Tibial nerve (tissue), 4 donors: ENCODE measurements around the gene YWHAQ. TPM values are rescaled to one million over a fixed set of nuclear protein-coding genes. Genes with fewer than 3 reads are reported as not detected.
"Not testable (repeated sequence)": the region's sequence is repeated elsewhere in the genome, so short reads cannot be mapped to it uniquely, and the experiment has no call there.

Experiments
- DNase-seq, 2 donors: peaks; one replicate each; pipeline ENCODE4 v3.0.0-alpha.2; 2019; ENCODE audit warnings: low spot score in 2 of 2
- H3K27ac ChIP-seq, 4 donors: fragments of 200-600 bp; sonication (generic) in 3 of 4; one replicate each; pipeline ENCODE4 v1.5.1; 2017 to 2019; ENCODE audit warnings: mild to moderate bottlenecking in 1 of 4
- H3K27me3 ChIP-seq, 2 donors: fragments of 200-600 bp; sonication (generic) in 1 of 2; one replicate each; pipeline versions ENCODE4 v1.5.1 to v1.6.0; 2017 to 2019
- H3K36me3 ChIP-seq, 3 donors: fragments of 200-600 bp; sonication (generic); one replicate each; pipeline ENCODE4 v1.5.1; 2018 to 2019
- H3K4me1 ChIP-seq, 4 donors: fragments of 200-600 bp; sonication (generic) in 3 of 4; one replicate each; pipeline ENCODE4 v1.5.1; 2017 to 2019
- H3K4me3 ChIP-seq, 4 donors: fragments of 200-600 bp; sonication (generic) in 3 of 4; one replicate each; pipeline ENCODE4 v1.5.1; 2017 to 2019; ENCODE audit warnings: mild to moderate bottlenecking in 1 of 4, moderate library complexity in 1 of 4
- H3K9me3 ChIP-seq, 4 donors: fragments of 200-600 bp; sonication (generic) in 3 of 4; one replicate each; pipeline ENCODE4 v1.5.1; 2017 to 2019
- EP300 ChIP-seq, 2 donors: sonication (generic); formaldehyde crosslinking; IDR thresholded peaks; one replicate each; pipeline ENCODE4 v1.6.1; 2017; ENCODE audit warnings: antibody characterized with exemption in 2 of 2, mild to moderate bottlenecking in 1 of 2
- POLR2A ChIP-seq, 2 donors: fragments of 450-650 bp; IDR thresholded peaks; one replicate each; pipeline ENCODE4 v1.6.1; 2017; ENCODE audit warnings: antibody characterized with exemption in 2 of 2, mild to moderate bottlenecking in 2 of 2, moderate library complexity in 2 of 2
- WGBS, 2 donors: methylation state at CpG; one replicate each; pipeline ENCODE4 v1.1.5; 2018; 5-methylcytosine and 5-hydroxymethylcytosine counted together
- total RNA-seq, 4 donors: library from RNA; depleted of rRNA; stranded (reverse); fragments of >200 nt; gene quantifications; one replicate each; pipeline ENCODE4 v1.1.0, GENCODE V29; 2016
- TF ChIP-seq, protein P1 (sequence below), 5 experiments: fragments of 200-600 bp in 3 of 5; fragments of 450-650 bp in 2 of 5; sonication (generic) in 3 of 5; IDR thresholded peaks; one replicate each; pipeline ENCODE4 v1.5.1; 2016 to 2019; ENCODE audit warnings: antibody characterized with exemption in 5 of 5, mild to moderate bottlenecking in 3 of 5, moderate library complexity in 2 of 5

YWHAQ gene
- total RNA-seq, 4 donors from 2014 or later = 166 to 213 (median 185) TPM

GRCh38 chr2:9555297-9556120 lies 75.3 kb downstream of the YWHAQ start, which contains the start of gene ADAM17:
TSS of gene ADAM17 (minus strand) at chr2:9555830. CDS start at chr2:9555605, 225 bp downstream.
- TF ChIP-seq POLR2A (IDR thresholded peaks at IDR 0.05) (peak; percentile 87 to 92), EP300 (IDR thresholded peaks at IDR 0.05) (peak; percentile 39 to 97)
- TF ChIP-seq, protein P1, sequence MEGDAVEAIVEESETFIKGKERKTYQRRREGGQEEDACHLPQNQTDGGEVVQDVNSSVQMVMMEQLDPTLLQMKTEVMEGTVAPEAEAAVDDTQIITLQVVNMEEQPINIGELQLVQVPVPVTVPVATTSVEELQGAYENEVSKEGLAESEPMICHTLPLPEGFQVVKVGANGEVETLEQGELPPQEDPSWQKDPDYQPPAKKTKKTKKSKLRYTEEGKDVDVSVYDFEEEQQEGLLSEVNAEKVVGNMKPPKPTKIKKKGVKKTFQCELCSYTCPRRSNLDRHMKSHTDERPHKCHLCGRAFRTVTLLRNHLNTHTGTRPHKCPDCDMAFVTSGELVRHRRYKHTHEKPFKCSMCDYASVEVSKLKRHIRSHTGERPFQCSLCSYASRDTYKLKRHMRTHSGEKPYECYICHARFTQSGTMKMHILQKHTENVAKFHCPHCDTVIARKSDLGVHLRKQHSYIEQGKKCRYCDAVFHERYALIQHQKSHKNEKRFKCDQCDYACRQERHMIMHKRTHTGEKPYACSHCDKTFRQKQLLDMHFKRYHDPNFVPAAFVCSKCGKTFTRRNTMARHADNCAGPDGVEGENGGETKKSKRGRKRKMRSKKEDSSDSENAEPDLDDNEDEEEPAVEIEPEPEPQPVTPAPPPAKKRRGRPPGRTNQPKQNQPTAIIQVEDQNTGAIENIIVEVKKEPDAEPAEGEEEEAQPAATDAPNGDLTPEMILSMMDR (IDR thresholded peaks at IDR 0.05) = peak in 4 of 5 experiments; percentile 50 to 93 (median 67)
- H3K4me3 ChIP-seq = peak within 1 kb of the TSS; percentile 70 to 97 (median 79)
- 0% methylated on average over 42 to 46 of the region's 73 CpGs for WGBS, 2 donors
- H3K27me3 ChIP-seq = no peaks in the 10 kb centered on the region
- peaks cover 0 to 3% (median 0%) of the 10 kb centered on the region in 3 donors for H3K36me3 ChIP-seq
- peaks cover 3 to 65% (median 37%) of the 10 kb centered on the region in 4 donors for H3K4me1 ChIP-seq
- peak; percentile 90 to 95 for DNase-seq
- H3K9me3 ChIP-seq = no peaks in the 10 kb centered on the region
- H3K27ac ChIP-seq = peak within 1 kb of the TSS; percentile 93 to 99 (median 96)

- 0% methylated on average over 9 of the region's 9 CpGs for WGBS, 2 donors
- no peaks in the 10 kb centered on the region for H3K9me3 ChIP-seq
- peak in 1 of 2 donors; percentile 61 for DNase-seq
- peaks cover 0 to 3% (median 0%) of the 10 kb centered on the region in 3 donors for H3K36me3 ChIP-seq
- TF ChIP-seq EP300 (IDR thresholded peaks at IDR 0.05) = no peak
- TF ChIP-seq, protein P1 (IDR thresholded peaks at IDR 0.05) = no peak
- no peak for TF ChIP-seq POLR2A (IDR thresholded peaks at IDR 0.05)
- peak overlapping the region; percentile 93 to 99 (median 96) for H3K27ac ChIP-seq
- peak overlapping the region; percentile 70 to 97 (median 79) for H3K4me3 ChIP-seq
- peaks cover 3 to 71% (median 38%) of the 10 kb centered on the region in 4 donors for H3K4me1 ChIP-seq
- H3K27me3 ChIP-seq = no peaks in the 10 kb centered on the region
These were observed 75.9 kb downstream of the YWHAQ start for GRCh38 chr2:9554921-9555296.

DNA sequence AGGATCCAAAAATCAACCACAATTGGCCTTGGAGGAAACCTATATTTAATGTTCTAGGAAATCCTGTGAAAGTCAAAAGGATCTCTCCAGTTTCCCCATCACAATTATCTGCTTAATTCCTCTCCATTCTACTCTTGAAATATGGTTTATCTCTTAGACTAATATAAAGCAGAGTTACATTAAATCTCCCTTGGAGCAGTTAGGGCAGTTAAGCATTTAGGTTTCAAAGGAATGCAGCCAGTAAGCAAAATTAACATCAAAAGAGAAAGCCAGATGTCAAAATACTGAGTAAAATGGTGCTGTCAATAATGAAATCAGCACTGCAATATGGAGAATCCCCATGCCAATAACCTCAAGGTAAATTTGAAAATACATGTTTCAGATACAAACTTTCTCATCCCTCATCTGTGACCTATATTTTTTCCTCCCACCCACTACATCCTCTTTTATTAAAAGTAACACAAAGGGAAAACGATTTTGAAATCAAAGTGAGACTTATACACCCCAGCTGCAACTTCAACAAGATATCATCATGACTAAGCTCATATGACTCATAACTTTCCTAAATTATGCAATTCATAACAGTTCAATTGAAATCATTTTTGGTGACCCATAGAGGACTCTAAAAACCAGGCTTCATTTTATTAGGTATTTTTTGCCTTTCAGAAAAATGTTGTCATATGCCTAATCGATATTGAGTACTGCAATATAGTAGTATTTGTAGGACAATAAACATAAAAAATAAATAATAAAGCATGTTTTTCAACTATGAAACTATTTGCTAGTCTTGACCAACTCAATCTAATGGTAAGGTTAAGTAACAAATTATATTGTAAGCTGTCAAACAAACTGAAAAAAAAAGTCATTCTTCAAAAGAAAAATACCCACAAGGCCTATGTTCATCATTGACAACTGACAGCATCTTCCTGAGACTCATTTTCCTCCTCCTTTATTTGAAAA lies 78.3 kb downstream of the YWHAQ start:
- DNase-seq = no peak
- WGBS, 2 donors = 12 to 20% methylated on average over 2 of the region's 2 CpGs
- TF ChIP-seq, protein P1 (IDR thresholded peaks at IDR 0.05) = no peak
- TF ChIP-seq POLR2A (IDR thresholded peaks at IDR 0.05) (no peak), EP300 (IDR thresholded peaks at IDR 0.05) (peak; percentile 63 to 86)
- Histone ChIP-seq H3K4me3 (no peak overlapping the region), H3K27me3 (no peaks in the 10 kb centered on the region), H3K9me3 (no peaks in the 10 kb centered on the region), H3K4me1 (peaks cover 3 to 76% (median 54%) of the 10 kb centered on the region in 4 donors), H3K36me3 (no peaks in the 10 kb centered on the region), H3K27ac (peak overlapping the region; percentile 29 to 99 (median 78))

DNA sequence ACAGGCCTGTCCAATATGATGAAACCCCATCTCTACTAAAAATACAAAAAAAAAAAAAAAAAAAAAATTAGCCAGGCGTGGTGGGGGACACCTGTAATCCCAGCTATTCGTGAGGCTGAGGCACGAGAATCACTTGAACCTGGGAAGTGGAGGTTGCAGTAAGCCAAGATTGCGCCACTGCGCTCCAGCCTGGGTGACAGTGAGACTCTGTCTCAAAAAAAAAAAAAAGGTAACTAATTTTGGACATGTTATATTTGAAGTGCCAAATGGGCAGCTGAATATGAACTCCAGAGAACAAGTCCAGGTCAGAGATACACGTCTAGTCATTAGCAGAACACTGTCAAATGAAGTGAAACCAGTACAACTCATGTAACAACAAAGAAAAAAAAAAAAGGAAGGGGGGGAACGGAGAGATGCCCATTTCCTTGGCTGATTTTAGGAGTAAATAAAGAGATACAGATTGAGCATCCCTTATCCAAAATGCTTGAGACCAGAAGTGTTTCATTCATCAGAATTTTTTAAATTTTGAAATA lies 79.9 kb downstream of the YWHAQ start:
- not testable (repeated sequence) for H3K27me3 ChIP-seq, H3K9me3 ChIP-seq, H3K4me3 ChIP-seq, DNase-seq, H3K36me3 ChIP-seq
- Histone ChIP-seq H3K27ac (peak overlapping the region in 3 of 4 donors; percentile 59 to 99 (median 98)), H3K4me1 (peaks cover 3 to 78% (median 63%) of the 10 kb centered on the region in 4 donors)
- 81 to 83% methylated on average over 7 of the region's 7 CpGs for WGBS, 2 donors

DNA sequence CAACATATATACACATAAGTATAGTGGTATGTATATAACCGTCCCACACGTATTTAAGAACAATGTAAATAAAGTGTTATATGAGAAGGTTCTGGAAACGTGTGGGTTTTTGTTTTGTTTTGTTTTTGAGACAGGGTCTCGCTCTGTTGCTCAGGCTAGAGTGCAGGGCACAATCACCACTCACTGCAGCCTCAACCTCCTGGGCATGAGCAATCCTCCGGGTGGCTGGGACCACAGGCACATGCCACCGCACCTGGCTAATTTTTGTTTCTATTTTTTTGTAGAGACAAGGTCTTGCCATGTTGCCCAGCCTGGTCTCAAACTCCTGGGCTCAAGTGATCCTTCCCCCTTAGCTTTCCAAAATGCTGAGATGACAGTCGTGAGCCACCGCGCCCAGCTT lies 81.4 kb downstream of the YWHAQ start:
- no peaks in the 10 kb centered on the region for H3K9me3 ChIP-seq
- H3K4me3 ChIP-seq = no peak overlapping the region
- H3K27ac ChIP-seq = peak overlapping the region in 2 of 4 donors; percentile 67 to 98
- H3K27me3 ChIP-seq = no peaks in the 10 kb centered on the region
- no peaks in the 10 kb centered on the region for H3K36me3 ChIP-seq
- H3K4me1 ChIP-seq = peaks cover 3 to 87% (median 63%) of the 10 kb centered on the region in 4 donors
- WGBS, 2 donors = 85 to 88% methylated on average over 9 of the region's 9 CpGs
- no peak for TF ChIP-seq EP300 (IDR thresholded peaks at IDR 0.05)
- no peak for TF ChIP-seq POLR2A (IDR thresholded peaks at IDR 0.05)
- TF ChIP-seq, protein P1 (IDR thresholded peaks at IDR 0.05) = no peak
- no peak for DNase-seq
